HG02885 (cell line): ENCODE measurements around the gene CFAP54.
"Not testable (repeated sequence)": the region's sequence is repeated elsewhere in the genome, so short reads cannot be mapped to it uniquely, and the experiment has no call there.

ENCODE experiments used
- ATAC-seq: cut with Tn5 transposase; IDR thresholded peaks from one replicate; pipeline ENCODE4 v1.9.1; 2021; ENCODE audit warnings: mild to moderate bottlenecking; ENCODE audit not compliant: unreplicated experiment, poor library complexity

Gene CFAP54

DNA sequence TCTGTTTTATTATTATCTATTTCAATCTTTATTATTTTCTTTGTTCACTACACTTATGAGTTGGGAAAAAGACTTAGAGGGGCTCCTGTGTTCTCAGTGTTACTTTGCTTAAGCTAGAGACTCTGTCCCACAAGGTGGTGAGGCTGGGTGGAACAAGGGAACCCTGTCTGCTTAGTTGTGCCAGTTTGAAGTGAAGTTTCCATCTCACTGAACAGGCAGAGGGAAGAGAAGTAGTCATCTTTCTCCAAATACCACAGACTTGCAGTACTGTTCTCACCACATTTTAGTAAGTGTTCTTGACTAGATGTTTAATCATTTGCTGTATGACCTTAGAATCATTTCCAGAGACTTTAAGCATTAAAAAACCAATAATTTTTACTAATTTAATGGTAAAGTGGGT, 222.0 kb downstream of the CFAP54 start:
- ATAC-seq: no peak

DNA sequence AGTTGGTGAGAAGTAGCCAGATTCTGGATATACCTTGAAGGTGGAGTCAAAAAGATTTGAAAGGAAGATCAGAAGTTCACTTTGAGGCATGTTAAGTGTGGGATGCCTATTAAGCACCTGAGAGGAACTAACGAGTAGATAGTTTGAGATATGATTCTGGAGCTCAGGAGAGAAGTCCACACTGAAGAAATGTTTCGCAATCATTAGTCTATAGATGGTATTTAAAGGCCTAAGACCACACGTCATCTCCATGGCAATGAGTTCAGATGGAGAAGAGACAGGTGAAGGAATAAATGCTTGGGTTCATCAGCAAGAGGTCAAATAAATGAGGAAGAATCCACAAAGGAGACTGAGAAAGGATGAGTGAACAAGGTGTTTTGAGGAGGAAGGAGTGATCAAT, 224.8 kb downstream of the CFAP54 start:
- no peak for ATAC-seq

GRCh38 chr12:96719660-96720362, 230.4 kb downstream of the CFAP54 start:
- peak; percentile 95 for ATAC-seq

- ATAC-seq: peak; percentile 70
These were observed 231.0 kb downstream of the CFAP54 start for GRCh38 chr12:96720363-96720705.

- ATAC-seq: not testable (repeated sequence)
These were observed 240.1 kb downstream of the CFAP54 start for GRCh38 chr12:96729466-96729865.

DNA sequence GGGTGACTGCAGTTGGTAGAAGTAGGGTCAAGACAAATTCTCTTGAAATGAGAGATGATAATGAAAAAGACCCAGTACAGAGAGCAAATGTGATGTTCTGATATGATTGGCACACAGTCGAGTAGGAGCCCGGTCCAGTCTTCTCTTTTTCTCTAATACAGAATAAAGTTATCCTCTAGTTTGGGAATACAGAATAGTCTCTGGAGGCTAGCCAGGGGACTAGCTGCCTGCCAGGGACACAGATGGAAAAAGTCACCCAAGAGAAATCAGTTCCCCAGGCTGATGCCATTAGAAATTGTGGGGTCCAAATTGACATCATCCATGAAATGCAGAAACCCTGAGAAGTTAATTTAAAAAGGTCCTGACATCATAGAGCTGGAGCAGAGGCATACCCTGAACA, 240.5 kb downstream of the CFAP54 start:
- ATAC-seq: no peak

DNA sequence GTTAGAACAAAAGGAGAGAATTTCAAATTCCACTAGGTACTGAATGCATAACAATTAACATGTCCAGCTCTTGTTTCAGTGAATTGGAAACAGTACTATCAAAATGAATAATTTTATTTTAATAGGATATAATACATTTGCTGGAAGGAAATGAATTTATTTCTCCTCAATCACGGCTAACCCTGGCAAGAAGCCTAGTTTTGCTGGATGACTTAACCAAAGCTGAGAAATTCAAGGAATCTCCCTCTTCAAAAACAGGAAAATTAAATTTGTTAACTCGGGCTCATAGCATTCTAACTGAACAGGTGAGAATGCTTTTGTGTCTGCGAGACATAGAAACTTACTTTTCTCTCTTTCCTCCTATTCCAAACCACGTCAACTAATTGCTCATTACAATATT, 254.2 kb downstream of the CFAP54 start:
- ATAC-seq: no peak

DNA sequence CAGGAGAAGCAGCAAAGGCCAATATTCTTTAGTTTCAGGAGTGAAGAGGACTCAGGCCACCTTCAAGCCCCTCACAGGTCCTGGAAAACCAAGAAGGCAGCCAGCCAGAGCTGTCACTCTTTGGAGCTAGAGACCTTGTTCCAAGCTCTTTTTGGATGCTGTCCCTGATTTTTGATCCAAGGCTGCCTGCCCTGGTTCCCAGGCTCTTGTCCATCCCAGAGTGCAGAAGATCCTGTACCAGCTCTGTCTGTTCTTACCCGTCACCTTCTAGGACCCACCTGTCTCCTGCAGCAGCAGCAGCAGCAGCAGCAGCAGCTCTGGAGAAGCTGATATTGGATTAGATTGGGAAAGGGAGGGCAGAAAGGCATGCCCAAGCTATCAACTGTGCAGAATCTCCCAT, 260.6 kb downstream of the CFAP54 start:
- no peak for ATAC-seq

DNA sequence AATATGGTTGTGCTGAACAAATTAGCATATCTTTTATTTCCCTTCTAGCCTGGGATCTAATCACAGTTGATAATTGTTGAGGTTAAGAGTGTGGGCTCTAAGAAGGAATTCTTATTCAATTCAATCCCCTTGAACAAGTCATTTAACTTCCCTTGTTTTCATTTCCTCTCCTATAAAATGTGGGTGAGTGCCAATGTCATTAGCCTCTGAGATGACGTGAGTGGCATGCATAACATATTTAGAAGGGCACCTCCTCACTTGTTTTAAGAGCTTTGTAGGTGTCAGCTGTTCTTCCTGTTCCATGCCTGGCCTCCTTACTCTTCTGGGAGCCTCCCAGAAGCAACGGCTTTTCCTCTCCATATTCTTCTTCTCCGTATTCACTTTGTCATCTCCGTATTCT, 262.2 kb downstream of the CFAP54 start:
- ATAC-seq: no peak

DNA sequence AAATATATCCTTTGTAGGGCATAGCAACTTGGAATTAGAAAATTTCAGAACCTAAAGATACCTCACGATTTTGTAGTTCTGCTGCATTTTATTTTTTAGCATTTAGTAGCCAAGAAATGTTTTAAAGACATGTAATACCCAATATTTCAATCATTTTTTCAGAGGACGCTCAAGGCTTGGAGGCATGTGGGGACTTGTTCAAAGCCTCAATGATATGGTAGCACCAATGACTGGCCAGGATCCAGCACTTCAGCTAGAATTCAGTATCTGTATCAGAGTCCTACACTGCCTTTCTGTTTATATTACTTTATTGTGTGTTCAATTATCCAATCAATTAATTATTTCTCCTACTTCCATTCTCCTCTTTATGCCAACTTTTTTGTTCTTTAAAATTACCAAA, 262.8 kb downstream of the CFAP54 start:
- ATAC-seq: no peak

DNA sequence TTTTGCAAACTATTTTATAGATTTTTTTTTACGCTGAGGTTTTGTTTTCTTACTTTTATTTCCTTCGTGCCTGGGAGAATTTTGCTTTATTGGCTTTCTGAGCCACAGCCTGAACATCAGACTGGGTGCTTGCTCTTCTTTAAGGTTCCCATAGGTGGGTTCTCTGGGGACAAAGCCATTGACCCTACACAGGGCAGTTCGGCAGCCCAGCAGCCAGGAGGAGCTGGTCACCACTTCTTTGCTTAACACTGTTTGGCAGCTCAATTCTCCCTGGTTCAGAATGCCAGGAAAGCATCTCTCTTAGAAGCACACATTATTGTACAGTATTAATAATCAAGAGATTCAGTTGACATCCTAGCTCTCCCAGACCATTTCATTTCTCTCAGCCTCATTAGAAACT, 276.9 kb downstream of the CFAP54 start:
- no peak for ATAC-seq

GRCh38 chr12:96769400-96769799, 280.0 kb downstream of the CFAP54 start:
- ATAC-seq: no peak

- no peak for ATAC-seq
These were observed 281.1 kb downstream of the CFAP54 start for GRCh38 chr12:96770219-96771102.

DNA sequence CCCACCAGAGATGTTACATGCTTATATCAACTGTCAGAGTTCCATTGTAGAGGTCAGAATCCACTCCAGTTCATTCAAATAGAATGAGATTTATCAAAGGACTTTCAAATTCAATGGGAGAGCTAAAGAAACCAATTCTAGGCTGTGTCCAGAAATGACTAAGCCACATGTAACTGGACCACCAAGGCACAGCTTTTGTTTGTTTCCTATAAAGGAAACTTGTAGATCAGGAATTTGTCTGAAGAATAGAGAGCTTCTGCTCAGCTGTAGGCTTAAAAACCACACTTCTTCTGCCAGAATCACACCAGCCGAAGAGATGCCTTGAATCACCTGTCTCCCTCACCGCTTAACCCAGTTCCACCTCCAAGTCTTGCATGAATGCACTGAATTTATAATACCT, 283.7 kb downstream of the CFAP54 start:
- ATAC-seq: no peak

- no peak for ATAC-seq
These were observed 285.3 kb downstream of the CFAP54 start for GRCh38 chr12:96774496-96775256.

DNA sequence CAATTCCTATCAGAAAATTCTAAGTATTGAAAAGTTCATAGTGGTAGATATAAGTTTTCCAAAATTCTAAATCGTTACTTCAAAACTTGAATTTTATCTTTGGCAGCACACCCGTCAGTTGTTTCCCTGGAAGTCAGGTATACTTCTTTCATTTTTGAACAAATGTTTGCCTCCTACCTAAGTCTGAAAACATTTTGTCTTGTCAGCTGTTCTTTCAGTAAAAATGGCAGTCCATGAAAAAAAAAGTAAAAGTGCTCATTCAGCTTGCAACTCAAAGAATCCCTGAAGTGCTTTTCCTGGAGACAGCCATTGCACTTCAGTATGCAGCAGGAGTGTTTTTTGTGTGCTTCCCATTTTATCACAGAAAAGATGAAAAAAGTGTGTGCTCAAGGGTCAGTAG, 287.5 kb downstream of the CFAP54 start:
- no peak for ATAC-seq

DNA sequence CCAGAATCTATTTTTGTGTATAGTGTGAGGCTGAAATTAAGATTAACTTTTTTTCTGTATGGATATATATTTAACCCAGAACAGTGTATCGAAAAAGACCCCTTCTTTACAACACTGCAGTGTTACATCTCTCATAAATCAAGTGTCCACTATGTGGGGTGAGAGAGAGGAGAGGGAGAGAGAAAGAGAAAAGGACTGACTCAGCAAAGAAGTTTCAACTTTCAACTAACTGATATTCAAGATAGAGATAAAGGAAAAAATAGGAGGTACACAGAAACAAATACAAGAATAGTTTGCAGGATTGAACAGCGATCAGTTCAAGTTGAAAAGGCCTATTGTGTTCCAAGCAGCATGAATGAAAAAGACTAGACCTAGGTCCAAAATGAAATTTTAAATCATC, 291.0 kb downstream of the CFAP54 start:
- no peak for ATAC-seq

DNA sequence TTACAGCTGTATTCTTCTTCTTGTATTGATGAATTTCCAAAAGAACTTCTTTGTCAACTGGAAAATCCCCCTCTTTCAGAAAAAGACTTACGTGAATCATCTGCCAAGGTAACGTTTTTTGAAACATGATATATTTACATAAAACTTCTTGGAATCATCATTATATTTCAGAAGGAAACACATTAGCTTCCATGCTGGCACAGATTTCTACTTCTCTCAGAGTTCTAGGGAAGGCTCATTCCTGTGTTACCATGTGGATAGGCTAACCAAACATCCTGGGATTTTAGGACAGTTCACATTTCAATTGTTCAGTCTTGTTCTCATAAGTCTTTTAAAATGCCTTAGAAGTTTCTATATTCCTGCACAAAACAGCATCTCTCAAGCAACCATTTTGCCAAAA, 297.4 kb downstream of the CFAP54 start:
- no peak for ATAC-seq

GRCh38 chr12:96803969-96804368, 314.6 kb downstream of the CFAP54 start:
- ATAC-seq: no peak

DNA sequence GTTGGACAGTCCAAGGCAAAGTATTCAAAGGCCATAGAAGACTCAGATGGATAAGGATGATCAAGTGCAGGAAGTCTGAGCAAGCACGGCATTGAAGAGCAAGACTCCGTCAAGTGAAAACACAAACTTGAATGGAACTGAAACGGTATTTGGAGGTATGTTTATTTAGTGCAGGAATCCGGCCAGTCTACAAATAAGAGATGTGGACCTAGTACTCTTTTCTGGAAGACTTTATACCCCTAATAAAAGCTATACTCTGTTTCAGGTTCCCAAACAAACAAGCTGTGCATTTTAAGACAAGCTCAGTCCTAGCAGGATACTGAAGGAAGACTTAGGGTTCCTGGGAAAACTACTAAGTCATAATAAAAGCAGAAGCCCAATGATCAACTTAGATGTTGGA, 316.9 kb downstream of the CFAP54 start:
- ATAC-seq: no peak

GRCh38 chr12:96807741-96808140, 318.4 kb downstream of the CFAP54 start:
- ATAC-seq: no peak
